Naive B cell (primary cell): ENCODE measurements around the gene PANK1. TPM values are rescaled to one million over a fixed set of nuclear protein-coding genes. Genes with fewer than 3 reads are reported as not detected.

Experiments used
- ATAC-seq, 2 donors: fragments of 150-1000 bp; cut with Tn5 transposase; 2 replicates each; pipeline ENCODE4 v1.10.0; 2021; ENCODE audit warnings: low read depth in 2 of 2, mild to moderate bottlenecking in 2 of 2, moderate library complexity in 2 of 2
- DNase-seq: peaks from one replicate; pipeline ENCODE4 v3.0.0; 2022
- H3K27ac Mint-ChIP-seq, 6 donors: one replicate each; pipeline ENCODE4 v1.8.0; 2020 to 2022; ENCODE audit warnings: mild to moderate bottlenecking in 6 of 6, mixed read lengths in 6 of 6, moderate library complexity in 5 of 6, inconsistent platforms in 2 of 6
- H3K27me3 Mint-ChIP-seq, 3 donors: one replicate each; pipeline ENCODE4 v1.8.0; 2021 to 2022; ENCODE audit warnings: mixed read lengths in 3 of 3, mild to moderate bottlenecking in 1 of 3
- H3K36me3 Mint-ChIP-seq, 2 donors: one replicate each; pipeline ENCODE4 v1.8.0; 2020 to 2022; ENCODE audit warnings: mixed read lengths in 2 of 2, inconsistent platforms in 1 of 2, mild to moderate bottlenecking in 1 of 2
- H3K4me1 Mint-ChIP-seq, 3 donors: one replicate each; pipeline ENCODE4 v1.8.0; 2020 to 2022; ENCODE audit warnings: mixed read lengths in 3 of 3, inconsistent platforms in 1 of 3, mild to moderate bottlenecking in 1 of 3, moderate library complexity in 1 of 3
- H3K4me3 Mint-ChIP-seq, 8 donors: one replicate each; pipeline ENCODE4 v1.8.0; 2020 to 2022; ENCODE audit warnings: mild to moderate bottlenecking in 8 of 8, mixed read lengths in 8 of 8, moderate library complexity in 8 of 8, inconsistent platforms in 2 of 8
- H3K9me3 Mint-ChIP-seq, 7 donors: one replicate each; pipeline ENCODE4 v1.8.0; 2020 to 2022; ENCODE audit warnings: mixed read lengths in 7 of 7, mild to moderate bottlenecking in 5 of 7, inconsistent platforms in 2 of 7, moderate library complexity in 1 of 7
- polyA plus RNA-seq, 6 donors: library from polyadenylated mRNA; unstranded; fragments of 300-500 nt; fragmentation: Illumina TruSeq; gene quantifications; one replicate each; pipeline ENCODE4 v1.2.3, GENCODE V29; 2021; ENCODE audit warnings: low read depth in 6 of 6

The PANK1 gene
- polyA plus RNA-seq, 6 donors from 2014 or later = 0.11 to 0.78 (median 0.42) TPM; not detected in 2

GRCh38 chr10:89593043-89593442, 52.0 kb downstream of the PANK1 start:
- Mint-ChIP-seq H3K27me3 (no peaks in the 10 kb centered on the region), H3K4me3 (no peak overlapping the region), H3K27ac (no peak overlapping the region), H3K4me1 (no peaks in the 10 kb centered on the region), H3K36me3 (no peaks in the 10 kb centered on the region), H3K9me3 (no peaks in the 10 kb centered on the region)
- ATAC-seq (no peak), DNase-seq (no peak)

GRCh38 chr10:89592539-89592938, 52.5 kb downstream of the PANK1 start:
- Mint-ChIP-seq H3K4me3 (no peak overlapping the region), H3K36me3 (no peaks in the 10 kb centered on the region), H3K27ac (no peak overlapping the region), H3K9me3 (peaks cover 0 to 2% (median 0%) of the 10 kb centered on the region in 7 donors), H3K27me3 (no peaks in the 10 kb centered on the region), H3K4me1 (no peaks in the 10 kb centered on the region)
- ATAC-seq = no peak
- no peak for DNase-seq

- DNase-seq (no peak), ATAC-seq (no peak)
- peaks cover 0 to 2% (median 0%) of the 10 kb centered on the region in 7 donors for H3K9me3 Mint-ChIP-seq
- no peaks in the 10 kb centered on the region for H3K36me3 Mint-ChIP-seq
- H3K27me3 Mint-ChIP-seq = no peaks in the 10 kb centered on the region
- H3K4me1 Mint-ChIP-seq = no peaks in the 10 kb centered on the region
- H3K4me3 Mint-ChIP-seq = no peak overlapping the region
- H3K27ac Mint-ChIP-seq = no peak overlapping the region
These were observed 53.2 kb downstream of the PANK1 start for GRCh38 chr10:89591796-89592271.

GRCh38 chr10:89591111-89591795, 53.8 kb downstream of the PANK1 start:
- Mint-ChIP-seq H3K27me3 (no peaks in the 10 kb centered on the region), H3K36me3 (no peaks in the 10 kb centered on the region), H3K27ac (no peak overlapping the region), H3K9me3 (peaks cover 0 to 2% (median 0%) of the 10 kb centered on the region in 7 donors), H3K4me3 (no peak overlapping the region), H3K4me1 (no peaks in the 10 kb centered on the region)
- no peak for DNase-seq
- ATAC-seq = no peak

- DNase-seq (no peak), ATAC-seq (no peak)
- Mint-ChIP-seq H3K27me3 (no peaks in the 10 kb centered on the region), H3K9me3 (peaks cover 0 to 2% (median 0%) of the 10 kb centered on the region in 7 donors), H3K36me3 (no peaks in the 10 kb centered on the region), H3K4me3 (no peak overlapping the region), H3K4me1 (no peaks in the 10 kb centered on the region), H3K27ac (no peak overlapping the region)
These were observed 54.7 kb downstream of the PANK1 start for GRCh38 chr10:89590326-89590725.

- ATAC-seq = no peak
- H3K27ac Mint-ChIP-seq = peak overlapping the region in 1 of 6 donors; percentile 89
- no peak overlapping the region for H3K4me3 Mint-ChIP-seq
These were observed 55.8 kb downstream of the PANK1 start for GRCh38 chr10:89589101-89589720.

GRCh38 chr10:89588671-89589070, 56.4 kb downstream of the PANK1 start:
- ATAC-seq (no peak), DNase-seq (no peak)
- no peaks in the 10 kb centered on the region for H3K4me1 Mint-ChIP-seq
- no peaks in the 10 kb centered on the region for H3K27me3 Mint-ChIP-seq
- no peak overlapping the region for H3K4me3 Mint-ChIP-seq
- peaks cover 0 to 2% (median 0%) of the 10 kb centered on the region in 7 donors for H3K9me3 Mint-ChIP-seq
- no peaks in the 10 kb centered on the region for H3K36me3 Mint-ChIP-seq
- no peak overlapping the region for H3K27ac Mint-ChIP-seq

More at GRCh38 chr10:89589101-89589720, 55.8 kb downstream of the PANK1 start:
- no peaks in the 10 kb centered on the region for H3K36me3 Mint-ChIP-seq
- no peak for DNase-seq
- H3K9me3 Mint-ChIP-seq = peaks cover 0 to 2% (median 0%) of the 10 kb centered on the region in 7 donors
- H3K4me1 Mint-ChIP-seq = no peaks in the 10 kb centered on the region
- no peaks in the 10 kb centered on the region for H3K27me3 Mint-ChIP-seq

GRCh38 chr10:89582022-89582421, 63.0 kb downstream of the PANK1 start:
- Mint-ChIP-seq H3K36me3 (no peaks in the 10 kb centered on the region), H3K27ac (no peak overlapping the region), H3K9me3 (no peaks in the 10 kb centered on the region), H3K4me1 (no peaks in the 10 kb centered on the region), H3K27me3 (no peaks in the 10 kb centered on the region), H3K4me3 (no peak overlapping the region)
- ATAC-seq (no peak), DNase-seq (no peak)

GRCh38 chr10:89580243-89580642, 64.8 kb downstream of the PANK1 start:
- Mint-ChIP-seq H3K36me3 (no peaks in the 10 kb centered on the region), H3K27ac (no peak overlapping the region), H3K27me3 (no peaks in the 10 kb centered on the region), H3K9me3 (no peaks in the 10 kb centered on the region), H3K4me1 (no peaks in the 10 kb centered on the region), H3K4me3 (no peak overlapping the region)
- no peak for ATAC-seq
- DNase-seq = no peak

- H3K27me3 Mint-ChIP-seq = no peaks in the 10 kb centered on the region
These were observed 68.3 kb downstream of the PANK1 start for GRCh38 chr10:89576696-89577095.

GRCh38 chr10:89576022-89576421, 69.0 kb downstream of the PANK1 start:
- H3K36me3 Mint-ChIP-seq = no peaks in the 10 kb centered on the region
- H3K27ac Mint-ChIP-seq = no peak overlapping the region
- ATAC-seq = no peak
- DNase-seq = no peak
- H3K4me3 Mint-ChIP-seq = no peak overlapping the region
- no peaks in the 10 kb centered on the region for H3K27me3 Mint-ChIP-seq
- H3K9me3 Mint-ChIP-seq = no peaks in the 10 kb centered on the region
- no peaks in the 10 kb centered on the region for H3K4me1 Mint-ChIP-seq

More at GRCh38 chr10:89576696-89577095, 68.3 kb downstream of the PANK1 start:
- Mint-ChIP-seq H3K27ac (no peak overlapping the region), H3K36me3 (no peaks in the 10 kb centered on the region), H3K9me3 (no peaks in the 10 kb centered on the region), H3K4me3 (no peak overlapping the region), H3K4me1 (no peaks in the 10 kb centered on the region)
- DNase-seq = no peak
- ATAC-seq = no peak

GRCh38 chr10:89575031-89575430, 70.0 kb downstream of the PANK1 start:
- H3K27me3 Mint-ChIP-seq = no peaks in the 10 kb centered on the region
- H3K4me3 Mint-ChIP-seq = no peak overlapping the region
- no peaks in the 10 kb centered on the region for H3K36me3 Mint-ChIP-seq
- no peaks in the 10 kb centered on the region for H3K9me3 Mint-ChIP-seq
- no peak for ATAC-seq
- H3K27ac Mint-ChIP-seq = no peak overlapping the region
- no peak for DNase-seq
- no peaks in the 10 kb centered on the region for H3K4me1 Mint-ChIP-seq

GRCh38 chr10:89574368-89574767, 70.7 kb downstream of the PANK1 start:
- DNase-seq = no peak
- Mint-ChIP-seq H3K36me3 (no peaks in the 10 kb centered on the region), H3K9me3 (no peaks in the 10 kb centered on the region), H3K4me3 (no peak overlapping the region), H3K27me3 (no peaks in the 10 kb centered on the region), H3K27ac (no peak overlapping the region), H3K4me1 (no peaks in the 10 kb centered on the region)
- ATAC-seq = no peak

- no peak for ATAC-seq
- Mint-ChIP-seq H3K27me3 (peaks cover 0 to 15% (median 11%) of the 10 kb centered on the region in 3 donors), H3K27ac (no peak overlapping the region), H3K4me1 (no peaks in the 10 kb centered on the region), H3K4me3 (no peak overlapping the region), H3K36me3 (no peaks in the 10 kb centered on the region), H3K9me3 (no peaks in the 10 kb centered on the region)
- DNase-seq = no peak
These were observed 77.3 kb downstream of the PANK1 start for GRCh38 chr10:89567576-89568245.
